Left hindlimb (tissue), 1 donor: ENCODE measurements around the gene CDH12.
"Not testable (repeated sequence)": the region's sequence is repeated elsewhere in the genome, so short reads cannot be mapped to it uniquely, and the experiment has no call there.

Experiments
- DNase-seq: peaks from one replicate; pipeline ENCODE4 v3.0.0-alpha.2; 2018

Gene CDH12

GRCh38 chr5:22411554-22412349, 441.4 kb downstream of the CDH12 start:
- DNase-seq, result no peak

GRCh38 chr5:22391956-22392355, 461.2 kb downstream of the CDH12 start:
- DNase-seq, result no peak

GRCh38 chr5:22390888-22391287, 462.3 kb downstream of the CDH12 start:
- no peak for DNase-seq

- DNase-seq, result no peak
Observed at GRCh38 chr5:22372826-22373660, 480.1 kb downstream of the CDH12 start.

- DNase-seq, result no peak
Observed at GRCh38 chr5:22372376-22372775, 480.8 kb downstream of the CDH12 start.

- no peak for DNase-seq
Observed at GRCh38 chr5:22354956-22355355, 498.2 kb downstream of the CDH12 start.

- DNase-seq, result no peak
Observed at GRCh38 chr5:22352493-22352892, 500.7 kb downstream of the CDH12 start.

- no peak for DNase-seq
Observed at GRCh38 chr5:22351178-22351577, 502.0 kb downstream of the CDH12 start.

GRCh38 chr5:22348027-22348426, 505.1 kb downstream of the CDH12 start:
- DNase-seq, result no peak

- no peak for DNase-seq
Observed at GRCh38 chr5:22344000-22344399, 509.1 kb downstream of the CDH12 start.

- DNase-seq, result no peak
Observed at GRCh38 chr5:22341406-22341805, 511.7 kb downstream of the CDH12 start.

- DNase-seq, result not testable (repeated sequence)
Observed at GRCh38 chr5:22332949-22333348, 520.2 kb downstream of the CDH12 start.

- DNase-seq, result no peak
Observed at GRCh38 chr5:22329683-22330082, 523.5 kb downstream of the CDH12 start.

- DNase-seq, result no peak
Observed at GRCh38 chr5:22319798-22320197, 533.3 kb downstream of the CDH12 start.

- DNase-seq, result no peak
Observed at GRCh38 chr5:22316294-22316693, 536.9 kb downstream of the CDH12 start.

- DNase-seq, result not testable (repeated sequence)
Observed at GRCh38 chr5:22315052-22315451, 538.1 kb downstream of the CDH12 start.

GRCh38 chr5:22314548-22314947, 538.6 kb downstream of the CDH12 start:
- DNase-seq, result no peak

- no peak for DNase-seq
Observed at GRCh38 chr5:22306011-22306410, 547.1 kb downstream of the CDH12 start.

- no peak for DNase-seq
Observed at GRCh38 chr5:22295832-22296231, 557.3 kb downstream of the CDH12 start.

GRCh38 chr5:22293147-22293546, 560.0 kb downstream of the CDH12 start:
- DNase-seq, result no peak

GRCh38 chr5:22278164-22278563, 575.0 kb downstream of the CDH12 start:
- no peak for DNase-seq

GRCh38 chr5:22277006-22277405, 576.1 kb downstream of the CDH12 start:
- DNase-seq, result no peak

- not testable (repeated sequence) for DNase-seq
Observed at GRCh38 chr5:22265855-22266254, 587.3 kb downstream of the CDH12 start.

GRCh38 chr5:22258139-22258538, 595.0 kb downstream of the CDH12 start:
- DNase-seq, result no peak
